T-helper 9 cell (primary cell): ENCODE data around the gene CLCF1.
"Not testable (repeated sequence)": the region's sequence is repeated elsewhere in the genome, so short reads cannot be mapped to it uniquely, and the experiment has no call there.

Experiments
- DNase-seq: peaks from one replicate; pipeline ENCODE4 v3.0.0-alpha.2; 2020

CLCF1 gene

DNA sequence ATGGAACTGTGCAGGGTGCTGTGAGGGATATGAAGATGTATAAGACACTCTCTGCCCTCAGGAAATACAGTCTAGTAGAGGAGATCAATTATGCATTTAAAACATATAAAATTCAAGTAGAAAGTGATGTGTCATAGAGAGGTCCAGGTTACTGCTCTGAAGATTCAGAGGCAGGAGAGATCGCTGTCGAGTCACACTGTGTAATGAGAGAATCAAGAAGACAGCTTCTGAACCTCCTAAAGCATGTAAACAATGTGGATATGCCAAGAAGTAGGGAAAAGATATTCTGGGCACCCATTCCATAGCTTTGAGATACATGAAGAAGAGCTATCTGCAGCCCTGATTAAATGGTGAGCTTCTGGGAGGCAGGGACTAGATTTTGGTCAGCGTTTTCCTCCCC, 53.4 kb downstream of the CLCF1 start:
- DNase-seq = no peak

DNA sequence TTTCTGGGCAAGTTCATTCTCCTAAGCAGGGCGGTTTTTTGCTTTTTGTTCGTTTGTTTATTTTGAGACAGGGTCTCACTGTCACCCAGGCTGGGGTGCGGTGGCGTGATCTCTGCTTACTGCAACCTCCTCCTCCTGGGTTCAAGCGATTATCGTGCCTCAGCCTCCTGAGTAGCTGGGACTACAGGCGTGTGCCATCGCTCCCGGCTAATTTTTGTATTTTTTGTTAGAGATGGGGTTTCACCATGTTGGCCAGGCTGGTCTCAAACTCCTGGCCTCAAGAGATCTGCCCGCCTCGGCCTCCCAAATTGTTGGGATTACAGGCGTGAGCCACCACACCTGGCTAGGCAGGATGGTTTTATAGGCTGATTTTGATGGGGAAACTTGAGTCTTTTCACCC, 54.5 kb downstream of the CLCF1 start:
- not testable (repeated sequence) for DNase-seq

DNA sequence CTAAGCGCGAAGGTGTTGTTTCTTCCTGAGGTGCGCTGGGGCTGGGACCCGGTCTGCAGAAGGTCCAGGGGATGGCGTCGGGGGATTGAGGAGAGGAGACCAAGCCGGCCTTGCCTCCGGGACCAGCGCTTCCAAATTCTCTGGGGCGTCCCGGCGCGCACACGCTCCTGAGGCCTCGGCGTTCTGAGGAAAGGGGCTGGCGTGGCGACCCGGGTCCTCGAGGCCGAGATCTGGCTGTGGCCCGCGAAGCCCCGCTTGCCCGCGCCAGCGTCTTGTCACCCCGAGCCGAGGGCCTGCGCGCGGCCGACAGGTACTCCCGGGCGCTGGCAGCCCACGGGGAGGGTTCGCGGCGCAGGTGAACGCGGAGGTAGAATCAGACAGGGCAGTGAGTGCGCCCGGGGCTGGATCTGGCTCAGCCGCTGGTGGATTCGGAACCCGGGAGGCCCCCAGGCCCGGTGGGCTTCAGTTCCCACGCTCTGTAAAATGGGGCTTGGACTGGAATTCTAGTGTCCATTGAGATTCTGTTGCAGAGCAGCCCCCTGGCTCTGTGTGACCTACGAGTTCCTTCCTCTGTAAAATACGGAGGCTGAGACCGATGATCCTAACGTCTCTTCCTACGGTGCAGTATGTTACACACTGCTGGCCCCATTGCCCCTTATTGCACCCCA, 55.4 kb downstream of the CLCF1 start:
- peak; percentile 34 for DNase-seq

DNA sequence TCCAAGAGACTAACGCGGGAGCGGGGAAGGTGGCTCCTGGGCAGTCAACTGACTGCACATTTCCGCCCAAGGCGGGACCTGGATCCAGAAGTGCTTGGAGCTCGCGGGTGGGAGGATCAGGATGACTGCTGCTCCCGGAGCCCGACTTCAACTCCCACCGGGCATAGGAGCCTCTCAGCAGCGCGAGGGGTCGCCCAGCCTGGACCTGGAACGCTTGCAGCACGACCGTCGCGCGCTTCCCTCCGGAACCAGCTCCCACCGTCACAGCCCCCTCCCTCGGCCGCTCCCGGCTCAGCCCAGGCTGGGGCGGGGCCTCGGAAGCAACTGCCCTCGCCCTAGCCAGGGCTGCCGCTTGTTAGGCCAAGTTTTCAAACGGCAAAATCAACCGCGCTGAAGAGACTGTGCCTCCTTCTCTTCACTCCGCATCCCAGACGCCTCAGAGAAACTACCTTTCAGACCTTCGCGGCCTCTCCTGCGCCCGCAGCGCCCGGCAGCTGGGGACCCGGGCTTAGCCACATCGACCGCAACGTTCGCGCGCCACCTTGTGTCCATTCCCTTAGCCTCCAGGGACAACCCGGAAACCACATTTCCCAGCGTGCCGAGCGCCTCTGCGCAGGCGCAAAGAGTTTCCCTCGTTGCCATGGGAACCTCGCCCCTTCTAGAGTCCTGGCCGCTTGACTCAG, 56.1 kb downstream of the CLCF1 start:
- peak; percentile 98 for DNase-seq

DNA sequence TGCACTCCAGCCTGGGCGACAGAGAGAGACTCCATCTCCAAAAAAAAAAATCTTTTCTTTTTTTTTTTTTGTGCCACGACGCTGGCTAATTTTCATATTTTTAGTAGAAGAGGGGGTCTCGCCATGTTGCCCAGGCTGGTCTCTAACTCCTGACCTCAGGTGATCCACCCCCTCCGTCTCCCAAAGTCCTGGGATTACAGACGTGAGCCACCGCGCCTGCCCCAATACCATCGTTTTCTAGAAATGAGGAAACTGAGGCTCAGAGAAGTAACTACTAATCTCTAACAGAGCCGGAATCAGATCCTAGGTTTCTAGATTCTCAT, 56.6 kb downstream of the CLCF1 start:
- no peak for DNase-seq

DNA sequence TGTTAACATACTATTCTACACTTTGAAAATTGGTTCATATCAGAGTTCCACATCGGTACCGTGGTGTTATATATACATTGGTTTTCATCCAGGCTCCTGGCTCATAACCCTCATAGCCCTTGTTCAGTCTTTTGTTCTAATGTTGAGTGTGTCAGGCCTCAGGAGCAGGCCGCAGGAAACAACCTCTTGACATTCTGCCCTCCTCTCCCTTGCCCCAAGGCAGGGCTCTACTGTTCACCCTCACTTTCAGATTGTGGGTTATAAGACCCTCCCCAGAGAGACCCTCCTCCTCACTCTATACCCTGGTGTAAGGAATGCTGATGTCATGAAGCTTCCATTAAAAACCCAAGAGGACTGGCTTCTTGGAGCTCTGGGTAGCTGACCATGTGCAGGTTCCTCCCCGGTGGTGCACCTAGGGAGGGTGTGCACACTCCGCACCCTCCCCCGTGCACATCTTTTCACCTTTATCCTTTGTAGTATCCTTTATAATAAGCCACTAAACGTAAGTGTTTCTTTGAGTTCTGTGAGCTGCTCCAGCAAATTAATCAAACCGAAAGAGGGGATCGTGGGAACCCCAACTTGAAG, 58.0 kb downstream of the CLCF1 start:
- no peak for DNase-seq

DNA sequence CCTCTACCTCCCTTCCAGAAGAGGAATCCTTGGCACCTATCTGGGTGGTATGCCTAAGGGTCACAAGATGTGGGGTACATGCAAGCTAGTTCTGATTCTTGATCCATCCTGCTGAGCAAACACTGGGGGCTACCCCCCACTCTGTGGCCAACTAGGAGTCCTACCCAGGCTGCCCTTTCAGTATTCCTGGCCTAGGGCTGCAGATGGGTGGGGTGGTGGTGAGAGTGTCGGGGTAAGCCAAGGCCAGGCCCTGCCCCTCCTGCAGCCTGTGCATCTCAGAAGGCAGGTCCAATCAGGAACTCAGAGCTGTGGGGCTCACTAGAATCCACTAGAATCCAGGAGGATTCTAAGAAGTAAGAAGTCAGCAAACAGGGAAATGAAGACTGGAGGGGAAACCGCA, 59.2 kb downstream of the CLCF1 start:
- no peak for DNase-seq
